Ovary (tissue), 9 donors: Measurements from ENCODE around the gene ABL2. TPM values are rescaled to one million over a fixed set of nuclear protein-coding genes. Genes with fewer than 3 reads are reported as not detected.

Experiments used
- DNase-seq, 5 donors: peaks; one replicate each; pipeline ENCODE4 v3.0.0-alpha.2; 2019 to 2020
- H3K27ac ChIP-seq, 2 donors: fragments of 200-600 bp; one replicate each; pipeline versions ENCODE4 v1.5.1 to v1.8.0; 2019 to 2022
- H3K27me3 ChIP-seq: fragments of 200-600 bp; one replicate; pipeline ENCODE4 v1.8.0; 2022
- H3K36me3 ChIP-seq: fragments of 200-600 bp; sonication (generic); one replicate; pipeline ENCODE4 v1.5.1; 2019
- H3K4me1 ChIP-seq: one replicate; pipeline ENCODE4 v1.8.1; 2013; ENCODE audit warnings: mild to moderate bottlenecking, moderate library complexity; ENCODE audit not compliant: insufficient read depth
- H3K4me3 ChIP-seq: fragments of 200-600 bp; sonication (generic); one replicate; pipeline ENCODE4 v1.5.1; 2017
- H3K9me3 ChIP-seq, 2 donors: fragments of 200-600 bp in 1 of 2; sonication (generic) in 1 of 2; one replicate each; pipeline versions ENCODE4 v1.5.1 to v1.8.1; 2013 to 2019; ENCODE audit warnings: mild to moderate bottlenecking in 1 of 2, moderate library complexity in 1 of 2
- CTCF ChIP-seq, 3 donors: fragments of 450-650 bp in 2 of 3; fragments of 200-600 bp in 1 of 3; IDR thresholded peaks; one replicate each; pipeline versions ENCODE4 v1.5.1 to v1.8.0; 2016 to 2022; ENCODE audit warnings: antibody characterized with exemption in 3 of 3, mild to moderate bottlenecking in 1 of 3
- EP300 ChIP-seq: sonication (generic); formaldehyde crosslinking; IDR thresholded peaks from one replicate; pipeline ENCODE4 v1.6.1; 2017; ENCODE audit warnings: antibody characterized with exemption
- POLR2A ChIP-seq: fragments of 450-650 bp; IDR thresholded peaks from one replicate; pipeline ENCODE4 v1.6.1; 2017; ENCODE audit warnings: antibody characterized with exemption, mild to moderate bottlenecking, moderate library complexity
- WGBS, 3 donors: extraction: QIAGEN DNeasy Blood & Tissue Kit in 1 of 3; methylation state at CpG; one replicate each; pipeline versions ENCODE4 v1.1.5 to v1.1.7; 2013 to 2017; 5-methylcytosine and 5-hydroxymethylcytosine counted together
- intact Hi-C, 4 donors: fragments of 100-400 bp; cut with DNase I; formaldehyde crosslinking; loops; one replicate each; pipeline versions ENCODE4 v1.11.0 to v1.15.1; 2022 to 2023
- polyA plus RNA-seq, 2 donors: library from polyadenylated mRNA; stranded (reverse); fragments of 200-250 nt in 1 of 2; fragments of 350-450 nt in 1 of 2; fragmentation: Illumina TruSeq in 1 of 2; extraction: RNeasy Lipid Tissue Mini Kit (QIAGEN cat#74804) in 1 of 2; gene quantifications; one replicate each; pipeline ENCODE4 v1.2.3, GENCODE V29; 2013 to 2014
- total RNA-seq, 7 donors: library from RNA; depleted of rRNA in 2 of 7; stranded (reverse); fragments of >200 nt in 2 of 7; fragmentation: NEBNext Ultra II Directional in 3 of 7; extraction: Animal tissue kit (Norgen Biotek cat#: 25700) in 3 of 7; gene quantifications; one replicate each; pipeline versions ENCODE4 v1.1.0 to v1.2.4, GENCODE V29; 2016 to 2023
- donor health status: DM: no; HTN: no; CAD: no; lungs with moderate emphysema.
- donor health status: DM: no; HTN: no; CAD: no.
- donor health status: Bipolar disorder and iron deficiency.
- donor health status: DM: yes; HTN: yes; CAD: no.
- donor health status: DM: no; HTN: no; CAD: no.
- donor health status: DM: yes; HTN: yes; CAD: no.

ABL2 gene
- total and polyA plus RNA-seq, 9 donors: 4.1 to 22.7 (median 14.6) TPM

- Histone ChIP-seq H3K27ac (peak overlapping the region; percentile 47 to 61), H3K4me1 (peaks cover 4% of the 10 kb centered on the region), H3K4me3 (peak overlapping the region; percentile 95), H3K27me3 (no peaks in the 10 kb centered on the region), H3K36me3 (no peaks in the 10 kb centered on the region), H3K9me3 (no peaks in the 10 kb centered on the region)
- WGBS, 3 donors: 0 to 1% (median 1%) methylated on average over 26 to 52 of the region's 52 CpGs
- DNase-seq: peak in 2 of 5 donors; percentile 47 to 61
- intact Hi-C loops: loop anchor here in 2 of 4 donors (5.0 to 10.0 kb wide), 2 partner anchors 282 to 285 kb away; partner anchors contain the start of gene AXDND1 (in 2 of the 2)
- TF ChIP-seq CTCF (IDR thresholded peaks at IDR 0.05) (no peak), EP300 (no peak), POLR2A (no peak)
These were observed 147.0 kb downstream of the ABL2 start for GRCh38 chr1:179082333-179082998.

GRCh38 chr1:179081687-179082332, 147.7 kb downstream of the ABL2 start, which contains the start of gene TOR3A:
TOR3A (plus strand) TSS chr1:179082070; CDS start chr1:179082129, 59 bp downstream.
- peak; percentile 88 to 93 (median 90) for DNase-seq
- peak in 1 of 3 donors; percentile 16 for TF ChIP-seq CTCF (IDR thresholded peaks at IDR 0.05)
- TF ChIP-seq POLR2A: peak; percentile 67
- TF ChIP-seq EP300: no peak
- Histone ChIP-seq H3K27ac (peak within 1 kb of the TSS; percentile 47 to 61), H3K36me3 (no peaks in the 10 kb centered on the region), H3K27me3 (no peaks in the 10 kb centered on the region), H3K4me1 (peaks cover 4% of the 10 kb centered on the region), H3K4me3 (peak within 1 kb of the TSS; percentile 95), H3K9me3 (no peaks in the 10 kb centered on the region)
- WGBS, 3 donors: 0 to 1% (median 0%) methylated on average over 39 to 51 of the region's 51 CpGs
- intact Hi-C loops: loop anchor here in 2 of 4 donors (5.0 to 10.0 kb wide), 2 partner anchors 283 to 285 kb away; partner anchors contain the start of gene AXDND1 (in 2 of the 2)

GRCh38 chr1:179080866-179081686, 148.4 kb downstream of the ABL2 start:
- TF ChIP-seq EP300 (no peak), POLR2A (no peak), CTCF (IDR thresholded peaks at IDR 0.05) (no peak)
- intact Hi-C loops: loop anchor here in 2 of 4 donors (5.0 to 10.0 kb wide), 2 partner anchors 284 to 286 kb away; partner anchors contain the start of gene AXDND1 (in 2 of the 2)
- 35 to 36% (median 35%) methylated on average over 18 of the region's 18 CpGs for WGBS, 3 donors
- H3K36me3 ChIP-seq: no peaks in the 10 kb centered on the region
- peak overlapping the region; percentile 95 for H3K4me3 ChIP-seq
- peak overlapping the region in 1 of 2 donors; percentile 47 for H3K27ac ChIP-seq
- no peaks in the 10 kb centered on the region for H3K9me3 ChIP-seq
- DNase-seq: no peak
- H3K27me3 ChIP-seq: no peaks in the 10 kb centered on the region
- peaks cover 4% of the 10 kb centered on the region for H3K4me1 ChIP-seq
